A549 treated with GW870086 at 1 μM for 4 hours (cell line): ENCODE data around the gene TCF23. TPM values are rescaled to one million over a fixed set of nuclear protein-coding genes. Genes with fewer than 3 reads are reported as not detected.

ENCODE experiments used
- total RNA-seq: library from RNA; stranded (reverse); fragments of 200-300 nt; extraction: Qiagen RNA extraction; gene quantifications from 5 replicates; pipeline ENCODE4 v1.2.3, GENCODE V29; 2022; ENCODE audit warnings: low read depth

Gene TCF23
- total RNA-seq: not detected in 5 replicates

GRCh38 chr2:27148801-27149439 is at the start of gene TCF23:
Gene TCF23 (plus strand): TSS chr2:27149004. CDS start chr2:27149134, 130 bp downstream.

GRCh38 chr2:27118525-27119329 is 30.1 kb upstream of the TCF23 start, which contains the start of gene CGREF1:
Gene CGREF1 (minus strand): TSS chr2:27119128. CDS start chr2:27104366, 14,762 bp downstream.

GRCh38 chr2:27123302-27124150 is 25.3 kb upstream of the TCF23 start, which contains the start of gene ABHD1:
Gene ABHD1 (plus strand): TSS chr2:27123815. CDS start chr2:27123949, 134 bp downstream.

GRCh38 chr2:27133905-27134780 is 14.7 kb upstream of the TCF23 start, which contains the start of gene PREB:
Gene PREB (minus strand): TSS chr2:27134636. CDS start chr2:27134421, 215 bp downstream.

GRCh38 chr2:27139310-27139709 is 9.5 kb upstream of the TCF23 start, which contains the start of gene PRR30:
Gene PRR30 (minus strand): TSS chr2:27139410. CDS start chr2:27138329, 1,081 bp downstream.

Other genes with a start within 250 kb of the TCF23 start
- gene MAPRE3, start 178.4 kb upstream of the TCF23 start, total RNA-seq: 9.9 to 14.1 TPM (median 11.9 TPM) in 5 replicates
- 54.4 to 68.6 TPM (median 67.5 TPM) in 5 replicates for gene TMEM214, start 116.0 kb upstream of the TCF23 start, total RNA-seq
- gene AGBL5, start 97.3 kb upstream of the TCF23 start, total RNA-seq: 28.3 to 34.2 TPM (median 31.0 TPM) in 5 replicates
- 525 to 622 TPM (median 552 TPM) in 5 replicates for gene OST4, start 77.3 kb upstream of the TCF23 start, total RNA-seq
- 0.32 to 0.56 TPM (median 0.45 TPM) in 5 replicates for gene EMILIN1, start 70.4 kb upstream of the TCF23 start, total RNA-seq
- gene KHK, start 62.2 kb upstream of the TCF23 start, total RNA-seq: 7.8 to 11.8 TPM (median 9.5 TPM) in 5 replicates
- gene CGREF1, start 29.9 kb upstream of the TCF23 start, total RNA-seq: 5.7 to 8.6 TPM (median 7.6 TPM) in 5 replicates
- 0.98 to 2.3 TPM (median 1.5 TPM) in 5 replicates for gene ABHD1, start 25.2 kb upstream of the TCF23 start, total RNA-seq
- 48.6 to 60.4 TPM (median 59.1 TPM) in 5 replicates for gene PREB, start 14.4 kb upstream of the TCF23 start, total RNA-seq
- gene PRR30, start 9.6 kb upstream of the TCF23 start, total RNA-seq: not detected in 5 replicates
- gene ATRAID, start 63.0 kb downstream of the TCF23 start, total RNA-seq: 214 to 222 TPM (median 218 TPM) in 5 replicates
- 63.5 to 74.6 TPM (median 69.6 TPM) in 5 replicates for gene SLC5A6, start 63.3 kb downstream of the TCF23 start, total RNA-seq
- 49.8 to 63.2 TPM (median 59.4 TPM) in 5 replicates for gene CAD, start 68.4 kb downstream of the TCF23 start, total RNA-seq
- 3.0 to 4.1 TPM (median 3.5 TPM) in 5 replicates for gene SLC30A3, start 114.0 kb downstream of the TCF23 start, total RNA-seq
- gene DNAJC5G, start 126.4 kb downstream of the TCF23 start, total RNA-seq: not detected in 5 replicates
- gene TRIM54, start 133.4 kb downstream of the TCF23 start, total RNA-seq: 0.67 to 1.1 TPM (median 0.72 TPM) in 5 replicates
- 1.0 to 2.5 TPM (median 1.2 TPM) in 5 replicates for gene UCN, start 159.4 kb downstream of the TCF23 start, total RNA-seq
- gene MPV17, start 174.1 kb downstream of the TCF23 start, total RNA-seq: 82.3 to 96.7 TPM (median 86.5 TPM) in 5 replicates
- 56.5 to 64.6 TPM (median 61.4 TPM) in 5 replicates for gene GTF3C2, start 207.8 kb downstream of the TCF23 start, total RNA-seq
- 54.9 to 62.2 TPM (median 58.8 TPM) in 5 replicates for gene EIF2B4, start 221.3 kb downstream of the TCF23 start, total RNA-seq
- 135 to 147 TPM (median 145 TPM) in 5 replicates for gene SNX17, start 221.6 kb downstream of the TCF23 start, total RNA-seq
- 9.7 to 15.5 TPM (median 14.0 TPM) in 5 replicates for gene ZNF513, start 231.7 kb downstream of the TCF23 start, total RNA-seq